Activated CD8-positive, alpha-beta T cell treated with anti-CD3 and anti-CD28 coated beads, Interleukin-2, amount 10 ng/mL, durations not matched to agents 7 days and 5 days (primary cell): ENCODE results near the gene RECK. TPM values are rescaled to one million over a fixed set of nuclear protein-coding genes. Genes with fewer than 3 reads are reported as not detected.

ENCODE experiments used
- ATAC-seq: fragments of 150-1000 bp; cut with Tn5 transposase; one replicate; pipeline ENCODE4 v1.10.0; 2021; ENCODE audit warnings: moderate library complexity
- CTCF ChIA-PET: fragments of 350-600 bp; sonication (Branson Sonifier 250); formaldehyde crosslinking; loops from one replicate; lab custom pipeline; 2021; ENCODE audit warnings: antibody characterized with exemption; lab: Charles Lee
- POLR2A ChIA-PET: fragments of 350-600 bp; sonication (Branson Sonifier 250); formaldehyde crosslinking; loops from one replicate; lab custom pipeline; 2021; ENCODE audit warnings: antibody characterized with exemption; lab: Charles Lee
- DNase-seq: peaks from one replicate; pipeline ENCODE4 v3.0.0-alpha.2; 2020
- H3K27ac Mint-ChIP-seq: one replicate; pipeline ENCODE4 v1.8.0; 2021; ENCODE audit warnings: mild to moderate bottlenecking, mixed read lengths
- H3K27me3 Mint-ChIP-seq: one replicate; pipeline ENCODE4 v1.8.0; 2021; ENCODE audit warnings: low read depth, mixed read lengths
- H3K36me3 Mint-ChIP-seq: one replicate; pipeline ENCODE4 v1.8.0; 2021; ENCODE audit warnings: low read depth, mixed read lengths
- H3K4me1 Mint-ChIP-seq: one replicate; pipeline ENCODE4 v1.8.0; 2021; ENCODE audit warnings: low read depth, mixed read lengths
- H3K4me3 Mint-ChIP-seq: one replicate; pipeline ENCODE4 v1.8.0; 2021; ENCODE audit warnings: mild to moderate bottlenecking, mixed read lengths
- H3K9me3 Mint-ChIP-seq: one replicate; pipeline ENCODE4 v1.8.0; 2022; ENCODE audit warnings: mixed read lengths; ENCODE audit not compliant: insufficient read depth
- total RNA-seq, 2 experiments: library from RNA; stranded (reverse); gene quantifications; one replicate each; pipeline ENCODE4 v1.2.3, GENCODE V29; 2021

Gene RECK
- total RNA-seq, 2 experiments from 2014 or later: 5.7 to 7.3 TPM

GRCh38 chr9:36140086-36141084, 103.7 kb downstream of the RECK start:
- peak; percentile 7 for ATAC-seq
- CTCF ChIA-PET: interaction anchor here (1.3 to 2.0 kb wide), 4 partner anchors 12 to 49 kb away, joined by 4 to 19 read pairs (median 8); no protein-coding TSS in a partner anchor
- H3K9me3 Mint-ChIP-seq: no peaks in the 10 kb centered on the region

GRCh38 chr9:36141288-36141687, 104.6 kb downstream of the RECK start:
- peaks cover 4% of the 10 kb centered on the region for H3K27me3 Mint-ChIP-seq
- peak overlapping the region; percentile 88 for H3K27ac Mint-ChIP-seq
- ChIA-PET POLR2A (no interaction called here), CTCF (interaction anchor here (1.3 to 4.0 kb wide), 2 partner anchors 25 to 38 kb away, joined by 4 to 22 read pairs; no protein-coding TSS in a partner anchor)
- H3K9me3 Mint-ChIP-seq: peaks cover 5% of the 10 kb centered on the region
- no peak for DNase-seq
- H3K4me3 Mint-ChIP-seq: peak overlapping the region; percentile 67
- peaks cover 71% of the 10 kb centered on the region for H3K36me3 Mint-ChIP-seq
- no peak for ATAC-seq
- H3K4me1 Mint-ChIP-seq: peaks cover 92% of the 10 kb centered on the region

More at GRCh38 chr9:36140086-36141084, 103.7 kb downstream of the RECK start:
- POLR2A ChIA-PET: interaction anchor here (0.6 to 2.1 kb wide), 3 partner anchors 9 to 19 kb away, joined by 3 to 10 read pairs (median 7); no protein-coding TSS in a partner anchor
- Mint-ChIP-seq H3K4me1 (peaks cover 90% of the 10 kb centered on the region), H3K36me3 (peaks cover 62% of the 10 kb centered on the region), H3K27me3 (peaks cover 9% of the 10 kb centered on the region), H3K4me3 (peak overlapping the region; percentile 67), H3K27ac (peak overlapping the region; percentile 88)
- DNase-seq: peak; percentile 51

GRCh38 chr9:36141761-36142160, 105.0 kb downstream of the RECK start:
- ATAC-seq: no peak
- H3K27ac Mint-ChIP-seq: peak overlapping the region; percentile 91
- H3K4me1 Mint-ChIP-seq: peaks cover 94% of the 10 kb centered on the region
- H3K27me3 Mint-ChIP-seq: peaks cover 4% of the 10 kb centered on the region
- ChIA-PET CTCF (interaction anchor here (1.3 to 4.0 kb wide), 3 partner anchors 25 to 38 kb away, joined by 3 to 22 read pairs (median 4); no protein-coding TSS in a partner anchor), POLR2A (no interaction called here)
- no peak overlapping the region for H3K4me3 Mint-ChIP-seq
- H3K36me3 Mint-ChIP-seq: peaks cover 74% of the 10 kb centered on the region
- DNase-seq: no peak
- peaks cover 6% of the 10 kb centered on the region for H3K9me3 Mint-ChIP-seq

GRCh38 chr9:36142510-36143244, 106.0 kb downstream of the RECK start:
- ATAC-seq: peak; percentile 16

GRCh38 chr9:36143245-36143641, 106.5 kb downstream of the RECK start:
- peaks cover 78% of the 10 kb centered on the region for H3K36me3 Mint-ChIP-seq
- POLR2A ChIA-PET: interaction anchor here (0.6 to 3.4 kb wide), 5 partner anchors 9 to 115 kb away, joined by 3 to 26 read pairs (median 3); partner anchors contain the start of genes CLTA and GNE
- H3K9me3 Mint-ChIP-seq: peaks cover 6% of the 10 kb centered on the region
- no peak for ATAC-seq
- H3K27me3 Mint-ChIP-seq: no peaks in the 10 kb centered on the region
- H3K4me3 Mint-ChIP-seq: peak overlapping the region; percentile 79
- H3K27ac Mint-ChIP-seq: peak overlapping the region; percentile 91
- no peak for DNase-seq
- peaks cover 96% of the 10 kb centered on the region for H3K4me1 Mint-ChIP-seq
- CTCF ChIA-PET: interaction anchor here (1.0 to 4.0 kb wide), 5 partner anchors 21 to 43 kb away, joined by 3 to 22 read pairs (median 9); no protein-coding TSS in a partner anchor

More at GRCh38 chr9:36142510-36143244, 106.0 kb downstream of the RECK start:
- peak overlapping the region; percentile 91 for H3K27ac Mint-ChIP-seq
- H3K4me1 Mint-ChIP-seq: peaks cover 96% of the 10 kb centered on the region
- DNase-seq: no peak
- H3K27me3 Mint-ChIP-seq: peaks cover 3% of the 10 kb centered on the region
- H3K9me3 Mint-ChIP-seq: peaks cover 6% of the 10 kb centered on the region
- ChIA-PET CTCF (interaction anchor here (1.0 to 4.0 kb wide), 5 partner anchors 22 to 42 kb away, joined by 3 to 22 read pairs (median 4); no protein-coding TSS in a partner anchor), POLR2A (interaction anchor here (0.8 to 3.4 kb wide), 2 partner anchors 48 to 116 kb away, joined by 3 to 26 read pairs; partner anchors contain the start of genes CLTA and GNE)
- peak overlapping the region; percentile 79 for H3K4me3 Mint-ChIP-seq
- H3K36me3 Mint-ChIP-seq: peaks cover 76% of the 10 kb centered on the region

- peak; percentile 64 for DNase-seq
Observed at GRCh38 chr9:36144309-36145232, 107.9 kb downstream of the RECK start.

GRCh38 chr9:36145970-36146369, 109.3 kb downstream of the RECK start:
- DNase-seq: no peak
- Mint-ChIP-seq H3K27me3 (no peaks in the 10 kb centered on the region), H3K36me3 (peaks cover 84% of the 10 kb centered on the region), H3K4me1 (peaks cover 94% of the 10 kb centered on the region), H3K4me3 (no peak overlapping the region), H3K27ac (no peak overlapping the region), H3K9me3 (peaks cover 6% of the 10 kb centered on the region)
- POLR2A ChIA-PET: no interaction called here
- no peak for ATAC-seq
- CTCF ChIA-PET: no interaction called here

More at GRCh38 chr9:36144309-36145232, 107.9 kb downstream of the RECK start:
- ATAC-seq: peak; percentile 34
- no peaks in the 10 kb centered on the region for H3K27me3 Mint-ChIP-seq
- H3K36me3 Mint-ChIP-seq: peaks cover 78% of the 10 kb centered on the region
- peak overlapping the region; percentile 91 for H3K27ac Mint-ChIP-seq
- ChIA-PET POLR2A (interaction anchor here (1.1 to 3.4 kb wide), 3 partner anchors 24 to 108 kb away, joined by 3 to 26 read pairs (median 3); partner anchors contain the start of genes CLTA and RECK), CTCF (interaction anchor here (0.8 to 4.0 kb wide), 11 partner anchors 10 to 184 kb away, joined by 3 to 22 read pairs (median 4); partner anchors contain the start of gene CLTA)
- peak overlapping the region; percentile 79 for H3K4me3 Mint-ChIP-seq
- H3K9me3 Mint-ChIP-seq: peaks cover 6% of the 10 kb centered on the region
- H3K4me1 Mint-ChIP-seq: peaks cover 95% of the 10 kb centered on the region

GRCh38 chr9:36146651-36147050, 109.9 kb downstream of the RECK start:
- POLR2A ChIA-PET: no interaction called here
- H3K27ac Mint-ChIP-seq: peak overlapping the region; percentile 54

GRCh38 chr9:36147441-36148175, 110.9 kb downstream of the RECK start:
- POLR2A ChIA-PET: interaction anchor here (0.9 kb wide), 1 partner anchor 11 kb away, joined by 3 read pairs; the partner anchor contains the start of gene GLIPR2
- peak overlapping the region; percentile 75 for H3K27ac Mint-ChIP-seq
- CTCF ChIA-PET: interaction anchor here (1.4 to 6.9 kb wide), 3 partner anchors 19 to 44 kb away, joined by 5 to 66 read pairs (median 8); no protein-coding TSS in a partner anchor
- ATAC-seq: no peak
- DNase-seq: no peak
- H3K4me3 Mint-ChIP-seq: no peak overlapping the region
- peaks cover 93% of the 10 kb centered on the region for H3K4me1 Mint-ChIP-seq
- no peaks in the 10 kb centered on the region for H3K27me3 Mint-ChIP-seq
- H3K9me3 Mint-ChIP-seq: peaks cover 6% of the 10 kb centered on the region
- H3K36me3 Mint-ChIP-seq: peaks cover 87% of the 10 kb centered on the region

More at GRCh38 chr9:36146651-36147050, 109.9 kb downstream of the RECK start:
- peaks cover 6% of the 10 kb centered on the region for H3K9me3 Mint-ChIP-seq
- no peak overlapping the region for H3K4me3 Mint-ChIP-seq
- peaks cover 94% of the 10 kb centered on the region for H3K4me1 Mint-ChIP-seq
- DNase-seq: no peak
- CTCF ChIA-PET: interaction anchor here (1.4 to 6.9 kb wide), 2 partner anchors 20 to 43 kb away, joined by 5 to 66 read pairs; no protein-coding TSS in a partner anchor
- H3K36me3 Mint-ChIP-seq: peaks cover 88% of the 10 kb centered on the region
- no peaks in the 10 kb centered on the region for H3K27me3 Mint-ChIP-seq
- ATAC-seq: no peak
